ENCODE measurements around the gene CTSD. TPM values are rescaled to one million over a fixed set of nuclear protein-coding genes. Genes with fewer than 3 reads are reported as not detected.
"Not testable (repeated sequence)": the region's sequence is repeated elsewhere in the genome, so short reads cannot be mapped to it uniquely, and the experiment has no call there.

CTSD gene
- total RNA-seq, 2 experiments from 2014 or later = 31.7 to 44.1 TPM

- H3K79me2 ChIP-seq (ENCODE audit: insufficient read depth, low read depth, low read length) = no peaks in the 10 kb centered on the region
- DNase-seq (ENCODE audit: low spot score) = no peak
- H3K4me2 ChIP-seq (ENCODE audit: low read length) = no peak overlapping the region
- H3K4me1 ChIP-seq (ENCODE audit: insufficient read depth, low read length, poor library complexity, severe bottlenecking) = no peaks in the 10 kb centered on the region
- no peak overlapping the region for H3K4me3 ChIP-seq (ENCODE audit: low read depth, low read length, poor library complexity, severe bottlenecking)
- H3K27ac ChIP-seq (ENCODE audit: low read depth, low read length, poor library complexity, severe bottlenecking) = no peak overlapping the region
- POLR2A ChIA-PET = interaction anchor here (0.9 kb wide), 1 partner anchor 12 kb away, joined by 6 read pairs; no protein-coding TSS in a partner anchor
- H2AFZ ChIP-seq (ENCODE audit: low read length) = no peak overlapping the region
- H4K20me1 ChIP-seq (ENCODE audit: insufficient read depth, low read length) = no peaks in the 10 kb centered on the region
- BruUV-seq (replicated peaks) = no TSS peak
- no peaks in the 10 kb centered on the region for H3K9me2 ChIP-seq (ENCODE audit: insufficient read depth, low read length)
- intact Hi-C loops (cut with micrococcal nuclease; ENCODE audit: unreplicated experiment) = no loop called here
- H3K9me3 ChIP-seq (ENCODE audit: low read length) = no peaks in the 10 kb centered on the region
- H3K36me3 ChIP-seq (ENCODE audit: insufficient read depth, low read length) = no peaks in the 10 kb centered on the region
- CTCF ChIA-PET (ENCODE audit: unreplicated experiment) = no interaction called here
- no peak for TF ChIP-seq CTCF (conservative IDR thresholded peaks at IDR 0.05; ENCODE audit: low read length)
- TF ChIP-seq EZH2phosphoT487 (IDR thresholded peaks at IDR 0.05; ENCODE audit: borderline replicate concordance, low read depth, low read length) = no peak
Measured at GRCh38 chr11:1805525-1805924, 41.8 kb upstream of the CTSD start.

DNA sequence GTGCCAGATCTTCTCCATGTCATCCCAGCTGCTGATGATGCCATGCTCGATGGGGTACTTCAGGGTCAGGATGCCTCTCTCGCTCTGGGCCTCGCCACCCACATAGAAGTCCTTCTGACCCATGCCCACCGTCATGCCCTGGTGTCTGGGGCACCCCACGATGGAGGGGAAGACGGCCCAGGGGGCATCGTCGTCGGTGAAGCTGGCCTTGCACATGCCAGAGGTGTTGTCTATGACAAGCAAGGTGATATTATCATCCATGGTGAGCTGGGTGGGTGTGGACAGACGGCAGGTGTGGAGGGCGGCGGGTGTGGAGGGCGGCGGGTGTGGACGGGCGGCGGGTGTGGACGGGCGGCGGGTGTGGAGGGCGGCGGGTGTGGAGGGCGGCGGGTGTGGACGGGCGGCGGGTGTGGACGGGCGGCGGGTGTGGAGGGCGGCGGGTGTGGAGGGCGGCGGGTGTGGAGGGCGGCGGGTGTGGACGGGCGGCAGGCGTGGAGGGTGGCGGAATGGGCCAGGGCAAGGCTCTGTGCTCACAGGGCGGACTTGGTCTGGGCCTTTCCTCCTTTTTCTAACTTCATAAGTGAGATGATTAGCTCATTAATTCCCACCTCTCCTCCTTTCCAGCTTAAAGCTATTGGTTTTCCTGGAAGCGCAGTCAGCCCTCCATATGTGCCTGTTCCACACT is 40.2 kb upstream of the CTSD start:
- H3K79me2 ChIP-seq (ENCODE audit: insufficient read depth, low read depth, low read length); H2AFZ ChIP-seq (ENCODE audit: low read length); intact Hi-C loops (cut with micrococcal nuclease; ENCODE audit: unreplicated experiment); H3K27ac ChIP-seq (ENCODE audit: low read depth, low read length, poor library complexity, severe bottlenecking); H3K4me1 ChIP-seq (ENCODE audit: insufficient read depth, low read length, poor library complexity, severe bottlenecking); POLR2A ChIA-PET; H3K9me2 ChIP-seq (ENCODE audit: insufficient read depth, low read length); DNase-seq (ENCODE audit: low spot score); BruUV-seq (replicated peaks); H3K9me3 ChIP-seq (ENCODE audit: low read length); H3K4me2 ChIP-seq (ENCODE audit: low read length); CTCF ChIA-PET (ENCODE audit: unreplicated experiment); H4K20me1 ChIP-seq (ENCODE audit: insufficient read depth, low read length); H3K36me3 ChIP-seq (ENCODE audit: insufficient read depth, low read length); H3K4me3 ChIP-seq (ENCODE audit: low read depth, low read length, poor library complexity, severe bottlenecking): not testable (repeated sequence)

GRCh38 chr11:1803246-1803645 is 39.5 kb upstream of the CTSD start:
- H3K79me2 ChIP-seq (ENCODE audit: insufficient read depth, low read depth, low read length) = no peaks in the 10 kb centered on the region
- no peaks in the 10 kb centered on the region for H3K9me3 ChIP-seq (ENCODE audit: low read length)
- no peak overlapping the region for H2AFZ ChIP-seq (ENCODE audit: low read length)
- CTCF ChIA-PET (ENCODE audit: unreplicated experiment) = no interaction called here
- H3K9me2 ChIP-seq (ENCODE audit: insufficient read depth, low read length) = no peaks in the 10 kb centered on the region
- H3K4me2 ChIP-seq (ENCODE audit: low read length) = no peak overlapping the region
- intact Hi-C loops (cut with micrococcal nuclease; ENCODE audit: unreplicated experiment) = no loop called here
- no peaks in the 10 kb centered on the region for H4K20me1 ChIP-seq (ENCODE audit: insufficient read depth, low read length)
- H3K27ac ChIP-seq (ENCODE audit: low read depth, low read length, poor library complexity, severe bottlenecking) = no peak overlapping the region
- no peaks in the 10 kb centered on the region for H3K36me3 ChIP-seq (ENCODE audit: insufficient read depth, low read length)
- TF ChIP-seq EZH2phosphoT487 (IDR thresholded peaks at IDR 0.05; ENCODE audit: borderline replicate concordance, low read depth, low read length) = no peak
- TF ChIP-seq CTCF (conservative IDR thresholded peaks at IDR 0.05; ENCODE audit: low read length) = no peak
- no TSS peak for BruUV-seq (replicated peaks)
- no peak for DNase-seq (ENCODE audit: low spot score)
- POLR2A ChIA-PET = no interaction called here
- H3K4me1 ChIP-seq (ENCODE audit: insufficient read depth, low read length, poor library complexity, severe bottlenecking) = no peaks in the 10 kb centered on the region
- H3K4me3 ChIP-seq (ENCODE audit: low read depth, low read length, poor library complexity, severe bottlenecking) = no peak overlapping the region

Measured in OCI-LY7 (cell line).